SK-N-SH (cell line): Measurements from ENCODE around the gene OR9A2.

Experiments
- EZH2phosphoT487 ChIP-seq: fragments of 200-600 bp; sonication (generic); IDR thresholded peaks from 2 replicates; pipeline ENCODE4 v1.6.1; 2017; ENCODE audit warnings: low read depth, mixed run types, mild to moderate bottlenecking, antibody characterized with exemption, moderate library complexity, borderline replicate concordance
- SMC3 ChIP-seq: IDR thresholded peaks from 2 replicates; pipeline ENCODE4 v1.6.1; 2012; ENCODE audit warnings: low read depth, low read length, improper control_type of control experiment
- YY1 ChIP-seq: IDR thresholded peaks from 2 replicates; pipeline ENCODE4 v1.4.0; 2012; ENCODE audit warnings: low read depth, mild to moderate bottlenecking
- TF ChIP-seq, protein P1 (sequence below): fragments of 200-600 bp; sonication (generic); IDR thresholded peaks from 2 replicates; pipeline ENCODE4 v1.6.1; 2017; ENCODE audit warnings: antibody characterized with exemption, mild to moderate bottlenecking, moderate library complexity

DNA sequence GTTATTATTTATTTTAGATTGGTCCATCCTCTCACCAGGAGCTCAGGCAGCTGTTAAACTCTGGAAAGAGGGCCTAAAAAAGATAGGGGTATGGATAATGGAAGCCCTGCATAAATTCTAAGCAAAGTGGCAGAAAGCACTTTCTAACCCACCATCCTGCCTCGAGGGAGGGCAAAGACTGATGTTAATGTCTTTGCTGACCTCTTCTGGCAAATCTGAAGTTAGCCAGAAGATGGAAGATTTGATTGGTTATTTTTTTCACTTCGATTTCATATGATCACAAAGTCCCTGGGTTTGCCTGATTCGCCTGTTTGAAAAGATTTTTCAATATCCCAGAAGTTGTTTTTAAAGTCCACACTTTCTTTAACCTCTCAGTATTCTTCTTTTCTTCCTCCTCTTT, 24.8 kb downstream of the OR9A2 start:
- TF ChIP-seq, protein P1, sequence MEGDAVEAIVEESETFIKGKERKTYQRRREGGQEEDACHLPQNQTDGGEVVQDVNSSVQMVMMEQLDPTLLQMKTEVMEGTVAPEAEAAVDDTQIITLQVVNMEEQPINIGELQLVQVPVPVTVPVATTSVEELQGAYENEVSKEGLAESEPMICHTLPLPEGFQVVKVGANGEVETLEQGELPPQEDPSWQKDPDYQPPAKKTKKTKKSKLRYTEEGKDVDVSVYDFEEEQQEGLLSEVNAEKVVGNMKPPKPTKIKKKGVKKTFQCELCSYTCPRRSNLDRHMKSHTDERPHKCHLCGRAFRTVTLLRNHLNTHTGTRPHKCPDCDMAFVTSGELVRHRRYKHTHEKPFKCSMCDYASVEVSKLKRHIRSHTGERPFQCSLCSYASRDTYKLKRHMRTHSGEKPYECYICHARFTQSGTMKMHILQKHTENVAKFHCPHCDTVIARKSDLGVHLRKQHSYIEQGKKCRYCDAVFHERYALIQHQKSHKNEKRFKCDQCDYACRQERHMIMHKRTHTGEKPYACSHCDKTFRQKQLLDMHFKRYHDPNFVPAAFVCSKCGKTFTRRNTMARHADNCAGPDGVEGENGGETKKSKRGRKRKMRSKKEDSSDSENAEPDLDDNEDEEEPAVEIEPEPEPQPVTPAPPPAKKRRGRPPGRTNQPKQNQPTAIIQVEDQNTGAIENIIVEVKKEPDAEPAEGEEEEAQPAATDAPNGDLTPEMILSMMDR = peak; percentile 52
- TF ChIP-seq YY1 = no peak
- TF ChIP-seq EZH2phosphoT487 = no peak
- TF ChIP-seq SMC3 = peak; percentile 26
